Activated CD8-positive, alpha-beta T cell treated with anti-CD3 and anti-CD28 coated beads, Interleukin-2, amount 10 ng/mL, durations not matched to agents 7 days and 5 days (primary cell): Measurements from ENCODE around the gene SLC6A19. TPM values are rescaled to one million over a fixed set of nuclear protein-coding genes. Genes with fewer than 3 reads are reported as not detected.
"Not testable (repeated sequence)": the region's sequence is repeated elsewhere in the genome, so short reads cannot be mapped to it uniquely, and the experiment has no call there.

Experiments
- ATAC-seq: fragments of 150-1000 bp; cut with Tn5 transposase; one replicate; pipeline ENCODE4 v1.10.0; 2021; ENCODE audit warnings: moderate library complexity
- CTCF ChIA-PET: fragments of 350-600 bp; sonication (Branson Sonifier 250); formaldehyde crosslinking; loops from one replicate; lab custom pipeline; 2021; ENCODE audit warnings: antibody characterized with exemption; lab: Charles Lee
- POLR2A ChIA-PET: fragments of 350-600 bp; sonication (Branson Sonifier 250); formaldehyde crosslinking; loops from one replicate; lab custom pipeline; 2021; ENCODE audit warnings: antibody characterized with exemption; lab: Charles Lee
- DNase-seq: peaks from one replicate; pipeline ENCODE4 v3.0.0-alpha.2; 2020
- H3K27ac Mint-ChIP-seq: one replicate; pipeline ENCODE4 v1.8.0; 2021; ENCODE audit warnings: mild to moderate bottlenecking, mixed read lengths
- H3K27me3 Mint-ChIP-seq: one replicate; pipeline ENCODE4 v1.8.0; 2021; ENCODE audit warnings: low read depth, mixed read lengths
- H3K36me3 Mint-ChIP-seq: one replicate; pipeline ENCODE4 v1.8.0; 2021; ENCODE audit warnings: low read depth, mixed read lengths
- H3K4me1 Mint-ChIP-seq: one replicate; pipeline ENCODE4 v1.8.0; 2021; ENCODE audit warnings: low read depth, mixed read lengths
- H3K4me3 Mint-ChIP-seq: one replicate; pipeline ENCODE4 v1.8.0; 2021; ENCODE audit warnings: mild to moderate bottlenecking, mixed read lengths
- H3K9me3 Mint-ChIP-seq: one replicate; pipeline ENCODE4 v1.8.0; 2022; ENCODE audit warnings: mixed read lengths; ENCODE audit not compliant: insufficient read depth
- total RNA-seq, 2 experiments: library from RNA; stranded (reverse); gene quantifications; one replicate each; pipeline ENCODE4 v1.2.3, GENCODE V29; 2021

Gene SLC6A19
- total RNA-seq, 2 experiments from 2014 or later, result not detected

DNA sequence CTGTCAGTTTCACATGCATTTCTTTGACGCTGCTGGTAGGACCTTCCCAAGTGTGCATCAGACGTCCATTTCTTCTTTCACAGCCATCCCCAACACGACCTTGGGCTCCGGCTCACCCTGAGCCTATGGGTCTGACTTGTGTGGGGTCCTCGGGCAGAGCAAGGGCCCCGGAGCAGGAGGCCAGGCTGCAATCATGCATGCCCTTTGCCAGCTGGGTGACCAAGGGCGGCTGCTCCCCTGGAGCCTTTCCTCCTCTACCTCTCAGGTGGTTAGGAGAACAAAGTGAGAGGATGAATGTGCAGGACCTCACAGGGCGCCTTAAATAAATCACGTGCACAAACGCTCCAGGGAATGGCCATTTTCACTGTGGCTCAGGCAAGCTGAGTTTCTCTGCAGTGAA, 60.2 kb downstream of the SLC6A19 start:
- no peak for DNase-seq
- CTCF ChIA-PET, result no interaction called here
- H3K4me1 Mint-ChIP-seq, result no peaks in the 10 kb centered on the region
- peaks cover 5% of the 10 kb centered on the region for H3K36me3 Mint-ChIP-seq
- H3K27ac Mint-ChIP-seq, result no peak overlapping the region
- peaks cover 27% of the 10 kb centered on the region for H3K27me3 Mint-ChIP-seq
- no peak overlapping the region for H3K4me3 Mint-ChIP-seq
- ATAC-seq, result no peak
- POLR2A ChIA-PET, result no interaction called here
- no peaks in the 10 kb centered on the region for H3K9me3 Mint-ChIP-seq

GRCh38 chr5:1262381-1262780, 61.0 kb downstream of the SLC6A19 start:
- CTCF ChIA-PET, result no interaction called here
- no peak for ATAC-seq
- POLR2A ChIA-PET, result no interaction called here

DNA sequence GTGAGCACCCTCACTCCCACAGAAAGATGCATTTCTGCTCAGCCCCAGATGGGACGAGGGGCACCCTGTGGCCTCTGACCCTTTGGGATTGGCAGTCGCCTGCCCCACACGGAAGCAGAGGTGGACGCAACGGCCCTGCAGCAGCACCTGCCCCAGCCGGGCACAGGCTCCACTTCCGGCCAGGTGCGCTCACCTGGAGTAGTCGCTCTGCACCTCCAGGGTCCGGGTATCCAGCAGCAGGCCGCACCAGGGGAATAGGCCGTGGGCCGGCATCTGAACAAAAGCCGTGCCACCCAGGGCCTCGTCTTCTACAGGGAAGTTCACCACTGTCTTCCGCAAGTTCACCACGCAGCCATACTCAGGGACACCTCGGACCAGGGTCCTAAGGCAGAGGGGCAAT, 62.8 kb downstream of the SLC6A19 start:
- Mint-ChIP-seq H3K4me1 (peaks cover 12% of the 10 kb centered on the region), H3K36me3 (peaks cover 5% of the 10 kb centered on the region), H3K9me3 (no peaks in the 10 kb centered on the region), H3K27ac (no peak overlapping the region), H3K27me3 (peaks cover 28% of the 10 kb centered on the region), H3K4me3 (no peak overlapping the region)
- POLR2A ChIA-PET, result no interaction called here
- ATAC-seq (no peak), DNase-seq (no peak)
- CTCF ChIA-PET, result no interaction called here

More at GRCh38 chr5:1262381-1262780, 61.0 kb downstream of the SLC6A19 start:
- Mint-ChIP-seq H3K9me3 (no peaks in the 10 kb centered on the region), H3K27me3 (peaks cover 28% of the 10 kb centered on the region), H3K36me3 (peaks cover 5% of the 10 kb centered on the region), H3K27ac (no peak overlapping the region), H3K4me3 (no peak overlapping the region), H3K4me1 (no peaks in the 10 kb centered on the region)
- DNase-seq, result no peak

DNA sequence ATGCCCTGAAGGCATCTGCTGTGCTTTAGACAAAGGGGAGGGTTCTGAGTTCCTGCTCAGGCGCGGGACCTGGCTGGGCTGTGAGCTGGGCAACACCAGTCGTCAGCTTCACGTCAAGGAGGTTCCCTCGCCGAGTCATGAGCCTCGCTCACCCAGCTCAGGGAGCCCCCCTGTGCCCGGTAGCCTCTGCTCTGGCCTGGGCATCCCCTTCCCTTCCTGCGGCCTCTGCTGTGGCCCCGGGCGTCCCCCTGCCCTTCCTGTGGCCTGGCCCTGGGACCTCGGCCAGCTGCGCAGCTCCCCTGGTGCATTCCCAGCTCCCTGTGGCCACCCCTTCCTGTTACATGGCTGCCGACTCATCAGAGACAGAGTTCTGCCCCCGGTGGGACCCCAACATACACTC, 63.6 kb downstream of the SLC6A19 start:
- H3K4me1 Mint-ChIP-seq, result peaks cover 15% of the 10 kb centered on the region

DNA sequence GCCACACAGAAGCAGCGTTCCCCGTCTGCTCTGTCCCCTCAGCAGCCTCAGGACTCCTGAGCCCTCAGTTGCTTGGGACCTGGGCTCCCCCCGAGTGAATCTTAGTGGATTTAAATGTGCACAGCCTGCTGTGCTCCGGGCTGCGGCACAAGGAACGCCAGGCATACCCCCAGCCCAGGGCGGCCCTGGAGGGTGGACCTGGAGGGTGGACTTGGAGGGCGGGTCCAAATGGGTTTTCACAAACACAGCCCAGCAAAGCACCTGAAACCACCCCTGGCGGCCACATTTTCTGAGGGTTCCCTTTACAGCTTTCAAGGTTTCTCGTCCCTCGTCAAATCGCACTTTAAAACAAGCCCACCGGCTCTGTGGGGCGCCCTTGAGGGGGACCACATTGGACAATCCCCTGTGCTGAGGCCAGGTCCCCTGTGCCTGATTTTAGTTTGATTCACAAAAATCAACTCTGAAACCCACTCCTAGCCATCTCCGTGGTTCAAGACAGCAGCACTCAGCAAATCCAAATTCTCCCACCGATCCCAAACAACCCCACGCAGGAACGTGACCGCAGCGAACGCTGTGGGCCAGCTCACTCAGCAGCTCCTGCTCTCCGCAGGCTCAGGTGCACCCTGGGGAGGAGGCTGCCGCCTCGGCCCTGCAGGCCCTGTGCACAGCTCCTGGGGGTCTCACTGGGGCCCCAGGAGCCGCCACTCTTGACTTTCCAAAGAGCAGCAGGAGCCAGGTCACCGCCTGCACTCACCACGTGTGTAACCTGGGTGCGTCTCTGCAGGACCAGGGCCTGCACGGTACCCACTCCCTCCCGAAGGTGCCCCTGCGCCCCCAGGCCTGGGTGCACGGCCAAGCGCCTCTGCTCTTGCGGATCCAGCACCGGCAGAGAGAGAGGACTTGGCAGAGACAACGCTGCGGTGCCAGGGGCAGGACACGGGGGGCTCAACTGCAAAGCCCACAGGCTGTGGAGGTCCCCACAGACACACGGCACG, 64.4 kb downstream of the SLC6A19 start:
- Mint-ChIP-seq H3K27me3 (peaks cover 28% of the 10 kb centered on the region), H3K4me3 (no peak overlapping the region), H3K36me3 (peaks cover 5% of the 10 kb centered on the region), H3K9me3 (no peaks in the 10 kb centered on the region), H3K27ac (no peak overlapping the region), H3K4me1 (peaks cover 15% of the 10 kb centered on the region)
- CTCF ChIA-PET, result interaction anchor here (1.0 kb wide), 1 partner anchor 115 kb away, joined by 3 read pairs; no protein-coding TSS in a partner anchor
- DNase-seq (no peak), ATAC-seq (no peak)
- POLR2A ChIA-PET, result interaction anchor here (0.6 kb wide), 1 partner anchor 411 kb away, joined by 4 read pairs; no protein-coding TSS in a partner anchor

More for the DNA sequence above, 63.6 kb downstream of the SLC6A19 start:
- Mint-ChIP-seq H3K4me3 (no peak overlapping the region), H3K27ac (no peak overlapping the region), H3K9me3 (no peaks in the 10 kb centered on the region), H3K27me3 (peaks cover 31% of the 10 kb centered on the region), H3K36me3 (peaks cover 5% of the 10 kb centered on the region)
- CTCF ChIA-PET, result no interaction called here
- ATAC-seq (no peak), DNase-seq (no peak)
- POLR2A ChIA-PET, result interaction anchor here (0.6 kb wide), 1 partner anchor 410 kb away, joined by 4 read pairs; no protein-coding TSS in a partner anchor

DNA sequence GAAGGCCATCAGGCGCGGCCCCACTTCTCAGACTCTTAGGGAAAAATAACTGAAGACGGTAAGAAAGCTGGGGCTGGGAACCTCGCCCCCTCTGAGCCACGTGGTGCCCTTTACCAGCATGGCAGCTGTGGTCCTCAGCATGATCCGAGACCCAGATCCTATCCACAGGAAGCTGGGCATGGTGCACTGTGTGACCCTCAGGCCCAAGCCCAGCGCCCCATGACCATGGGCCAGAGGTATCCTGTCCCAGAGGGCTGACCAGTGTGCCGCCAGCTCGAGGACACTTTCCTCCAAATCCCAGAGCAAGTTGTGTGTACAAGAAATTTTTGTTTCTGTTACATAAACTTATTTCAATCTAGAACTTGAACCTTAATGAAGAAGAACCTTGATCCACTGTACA, 65.4 kb downstream of the SLC6A19 start:
- Mint-ChIP-seq H3K27ac (no peak overlapping the region), H3K4me3 (no peak overlapping the region), H3K4me1 (peaks cover 15% of the 10 kb centered on the region), H3K36me3 (peaks cover 5% of the 10 kb centered on the region), H3K9me3 (no peaks in the 10 kb centered on the region), H3K27me3 (peaks cover 23% of the 10 kb centered on the region)
- ChIA-PET CTCF (interaction anchor here (1.0 kb wide), 1 partner anchor 114 kb away, joined by 3 read pairs; no protein-coding TSS in a partner anchor), POLR2A (no interaction called here)
- ATAC-seq (no peak), DNase-seq (no peak)

DNA sequence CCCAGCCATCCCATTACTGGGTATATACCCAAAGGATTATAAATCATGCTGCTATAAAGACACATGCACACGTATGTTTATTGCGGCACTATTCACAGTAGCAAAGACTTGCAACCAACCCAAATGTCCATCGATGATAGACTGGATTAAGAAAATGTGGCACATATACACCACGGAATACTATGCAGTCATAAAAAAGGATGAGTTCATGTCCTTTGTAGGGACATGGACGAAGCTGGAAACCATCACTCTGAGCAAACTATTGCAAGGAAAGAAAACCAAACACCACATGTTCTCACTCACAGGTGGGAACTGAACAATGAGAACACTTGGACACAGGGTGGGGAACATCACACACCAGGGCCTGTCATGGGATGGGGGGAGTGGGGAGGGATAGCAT, 66.1 kb downstream of the SLC6A19 start:
- POLR2A ChIA-PET, ATAC-seq, CTCF ChIA-PET, H3K27ac Mint-ChIP-seq, DNase-seq, H3K4me3 Mint-ChIP-seq, H3K9me3 Mint-ChIP-seq, H3K36me3 Mint-ChIP-seq: not testable (repeated sequence)
- peaks cover 17% of the 10 kb centered on the region for H3K27me3 Mint-ChIP-seq
- H3K4me1 Mint-ChIP-seq, result peaks cover 15% of the 10 kb centered on the region

- POLR2A ChIA-PET, result no interaction called here
- ATAC-seq (no peak), DNase-seq (no peak)
- Mint-ChIP-seq H3K27me3 (peaks cover 13% of the 10 kb centered on the region), H3K36me3 (no peaks in the 10 kb centered on the region), H3K9me3 (no peaks in the 10 kb centered on the region), H3K4me3 (no peak overlapping the region), H3K27ac (no peak overlapping the region), H3K4me1 (peaks cover 15% of the 10 kb centered on the region)
- CTCF ChIA-PET, result no interaction called here
Observed at GRCh38 chr5:1268056-1268455, 66.7 kb downstream of the SLC6A19 start.

DNA sequence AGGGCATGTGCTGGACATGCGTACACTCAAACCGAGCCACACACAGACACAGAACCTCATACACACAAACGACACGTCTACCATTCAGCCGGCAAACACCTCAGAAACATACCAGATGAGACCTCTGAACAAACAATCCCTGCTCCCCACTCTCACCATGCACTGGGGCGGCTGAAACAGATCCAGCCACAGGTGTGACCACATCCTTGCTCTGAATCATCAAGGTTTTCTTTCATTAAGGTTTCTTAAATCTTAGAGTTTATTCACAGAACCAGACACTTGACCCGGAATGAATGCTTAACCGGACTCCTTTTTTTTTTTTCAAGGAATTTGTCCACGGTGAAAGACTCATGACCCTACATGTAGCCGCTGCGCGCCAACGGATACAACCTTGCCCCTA, 67.3 kb downstream of the SLC6A19 start:
- H3K4me3 Mint-ChIP-seq, result no peak overlapping the region
- H3K9me3 Mint-ChIP-seq, result no peaks in the 10 kb centered on the region
- peaks cover 13% of the 10 kb centered on the region for H3K27me3 Mint-ChIP-seq
- ATAC-seq (peak; percentile 93), DNase-seq (peak; percentile 78)
- no peak overlapping the region for H3K27ac Mint-ChIP-seq
- ChIA-PET CTCF (no interaction called here), POLR2A (no interaction called here)
- peaks cover 15% of the 10 kb centered on the region for H3K4me1 Mint-ChIP-seq
- no peaks in the 10 kb centered on the region for H3K36me3 Mint-ChIP-seq

DNA sequence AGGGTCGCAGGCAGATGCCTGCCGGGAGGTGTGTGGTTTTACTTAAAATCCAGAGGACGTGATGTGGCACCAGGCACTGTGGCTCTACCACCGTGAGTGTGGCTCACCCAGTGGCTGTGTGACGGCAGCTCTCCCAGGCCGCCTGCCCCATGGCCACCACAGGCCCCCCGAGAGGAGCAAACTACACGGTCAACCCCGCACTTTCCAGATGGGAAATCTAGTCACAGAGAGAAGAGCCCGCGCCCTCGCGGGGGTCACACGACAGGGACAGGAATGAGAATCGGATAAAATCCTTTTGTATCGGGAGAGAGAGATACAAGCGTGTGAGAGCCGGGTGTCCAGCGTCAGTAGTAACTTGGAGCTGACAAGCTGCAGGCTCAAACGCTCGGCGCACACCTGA, 69.0 kb downstream of the SLC6A19 start:
- peaks cover 15% of the 10 kb centered on the region for H3K4me1 Mint-ChIP-seq
- H3K27ac Mint-ChIP-seq, result no peak overlapping the region
- H3K36me3 Mint-ChIP-seq, result no peaks in the 10 kb centered on the region
- ATAC-seq, result no peak
- H3K4me3 Mint-ChIP-seq, result no peak overlapping the region
- peaks cover 13% of the 10 kb centered on the region for H3K27me3 Mint-ChIP-seq
- ChIA-PET POLR2A (no interaction called here), CTCF (no interaction called here)
- no peaks in the 10 kb centered on the region for H3K9me3 Mint-ChIP-seq
- no peak for DNase-seq

DNA sequence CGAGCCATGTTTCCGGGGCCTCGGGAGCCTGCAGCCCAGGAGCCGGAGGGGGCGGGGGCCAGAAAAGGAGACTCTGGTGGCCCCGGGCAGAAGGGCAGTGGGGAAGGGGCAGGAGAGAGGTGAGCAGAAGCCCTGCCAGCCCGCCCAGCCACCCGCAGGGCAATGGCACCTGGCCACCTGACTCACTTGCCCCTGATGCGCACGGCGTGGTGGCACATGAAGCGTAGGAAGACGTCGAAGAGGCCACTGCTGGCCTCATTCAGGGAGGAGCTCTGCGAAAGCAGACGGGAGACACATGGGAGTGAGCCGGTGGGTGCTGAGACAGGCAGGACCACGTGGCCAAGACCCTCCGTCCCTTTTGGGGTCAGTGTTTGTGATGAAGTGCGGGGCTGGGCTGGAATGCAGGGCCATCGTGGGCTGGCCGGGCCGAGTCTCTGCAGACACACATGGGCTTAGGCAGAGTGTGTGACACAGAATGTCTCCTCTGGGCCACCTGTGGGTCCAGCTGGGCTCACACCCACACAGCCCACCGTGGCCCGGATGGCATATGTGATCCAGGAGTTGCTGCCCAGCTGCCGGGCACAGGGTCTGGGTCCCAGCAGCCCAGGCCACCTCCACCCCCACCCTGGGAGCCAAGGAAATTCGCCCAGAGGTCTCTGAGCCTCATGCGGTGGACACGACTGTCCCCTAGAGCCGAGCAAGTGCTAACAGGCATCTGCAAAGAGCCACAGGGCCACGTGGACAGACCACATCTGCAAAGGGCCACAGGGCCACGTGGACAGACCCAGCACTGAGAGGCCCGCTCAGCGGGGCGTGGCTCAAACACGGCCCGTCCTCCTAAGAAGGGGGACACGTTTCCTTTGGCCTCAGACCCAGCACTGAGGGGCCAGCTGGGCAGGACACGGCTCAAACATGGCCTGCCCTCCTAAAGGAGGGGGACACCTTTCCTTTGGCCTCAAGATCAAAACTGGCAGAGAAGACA, 69.8 kb downstream of the SLC6A19 start:
- Mint-ChIP-seq H3K4me3 (no peak overlapping the region), H3K9me3 (no peaks in the 10 kb centered on the region), H3K36me3 (no peaks in the 10 kb centered on the region), H3K27ac (no peak overlapping the region), H3K27me3 (peaks cover 11% of the 10 kb centered on the region), H3K4me1 (peaks cover 15% of the 10 kb centered on the region)
- CTCF ChIA-PET, result no interaction called here
- POLR2A ChIA-PET, result no interaction called here
- ATAC-seq (no peak), DNase-seq (no peak)
